Activated T-cell treated with anti-CD3 and anti-CD28 coated beads for 4 hours (primary cell): ENCODE data around the gene ZNF521.

Source experiments
- DNase-seq: peaks from one replicate; pipeline ENCODE4 v3.0.0-alpha.2; 2020

ZNF521 gene

GRCh38 chr18:25335062-25335461, 16.9 kb downstream of the ZNF521 start:
- DNase-seq = no peak

DNA sequence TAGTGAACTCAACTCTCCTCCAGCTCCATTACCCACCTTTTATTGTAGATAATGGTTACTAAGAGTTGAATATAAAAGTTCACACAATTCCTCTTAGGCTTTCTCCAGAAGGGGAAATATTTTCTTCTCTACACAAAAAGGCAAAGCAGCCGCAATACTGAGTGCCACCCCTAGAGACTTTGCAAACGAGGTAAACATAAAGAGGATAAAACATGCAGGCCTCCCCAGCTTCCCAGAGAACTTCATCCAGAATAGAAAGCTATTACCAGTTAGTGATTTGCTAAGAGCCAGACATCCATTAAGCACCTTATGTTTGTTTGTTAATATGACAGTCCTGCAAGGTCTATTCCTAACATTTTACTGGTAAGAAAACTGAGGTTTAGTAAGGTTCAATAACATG, 17.4 kb downstream of the ZNF521 start:
- no peak for DNase-seq

GRCh38 chr18:25332002-25332401, 20.0 kb downstream of the ZNF521 start:
- DNase-seq = no peak

DNA sequence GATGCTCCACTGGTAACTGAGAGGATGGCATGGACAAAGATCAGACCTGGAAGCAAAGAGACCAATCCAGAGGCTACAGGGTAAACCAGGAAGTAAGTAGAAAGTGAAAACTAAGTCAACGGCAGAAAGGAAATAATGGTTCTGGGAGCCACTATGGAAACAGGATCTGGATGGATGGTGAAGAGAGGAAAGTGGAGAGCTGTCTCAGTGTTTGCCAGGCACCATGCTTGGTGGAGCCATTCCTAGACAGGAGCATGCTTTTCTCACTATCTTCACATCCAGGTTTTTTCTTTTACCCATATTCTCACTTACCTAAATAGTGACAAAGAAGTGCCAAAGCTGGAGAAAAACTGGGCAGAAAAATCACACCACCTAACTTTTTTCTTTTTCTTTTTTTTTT, 22.2 kb downstream of the ZNF521 start:
- DNase-seq = no peak

DNA sequence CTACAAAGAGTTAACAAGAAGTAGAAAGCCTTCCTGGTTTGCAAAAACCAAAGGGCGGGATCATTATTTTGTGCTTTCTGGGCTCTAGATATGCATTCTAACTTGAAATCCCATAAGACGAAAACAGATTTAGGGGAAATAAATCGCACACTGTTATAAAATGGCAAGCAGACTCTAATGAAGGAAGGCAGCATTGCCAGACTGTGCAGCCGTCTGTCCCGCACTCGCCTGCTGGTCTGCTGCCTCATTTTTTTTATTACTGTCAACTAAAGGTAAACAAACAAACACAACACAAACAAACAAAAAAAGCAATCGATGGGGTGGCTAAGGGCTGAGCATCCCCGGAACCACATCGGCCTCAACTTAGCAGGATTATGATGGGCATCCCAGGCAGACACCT, 24.4 kb downstream of the ZNF521 start:
- DNase-seq = no peak

DNA sequence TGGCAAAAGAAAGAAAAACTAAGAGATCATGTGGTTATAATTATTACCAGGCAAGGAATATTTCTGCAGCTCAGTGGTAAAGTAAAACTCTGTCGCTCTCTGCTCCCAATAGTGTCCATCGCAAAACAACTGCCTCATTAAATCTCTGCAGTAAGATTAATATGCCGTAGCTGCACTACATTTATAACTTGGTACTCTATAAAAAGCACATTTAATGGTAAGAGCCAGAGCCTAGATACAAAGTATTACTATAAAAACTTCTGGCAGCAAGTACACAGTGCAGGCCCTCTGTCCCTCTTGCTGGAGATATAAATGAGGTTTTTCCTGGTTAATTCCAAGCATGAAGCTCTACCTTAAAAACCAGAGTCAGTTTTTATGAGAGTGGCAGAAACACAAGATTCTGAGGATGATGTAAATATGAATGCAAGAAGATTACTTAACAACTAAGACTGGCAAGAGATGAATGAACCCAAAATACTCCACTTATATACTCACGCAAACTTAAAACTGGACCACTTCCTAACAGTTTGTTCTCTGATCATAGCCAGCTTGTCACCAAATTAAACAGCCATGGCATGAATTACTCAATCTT, 25.5 kb downstream of the ZNF521 start:
- no peak for DNase-seq

DNA sequence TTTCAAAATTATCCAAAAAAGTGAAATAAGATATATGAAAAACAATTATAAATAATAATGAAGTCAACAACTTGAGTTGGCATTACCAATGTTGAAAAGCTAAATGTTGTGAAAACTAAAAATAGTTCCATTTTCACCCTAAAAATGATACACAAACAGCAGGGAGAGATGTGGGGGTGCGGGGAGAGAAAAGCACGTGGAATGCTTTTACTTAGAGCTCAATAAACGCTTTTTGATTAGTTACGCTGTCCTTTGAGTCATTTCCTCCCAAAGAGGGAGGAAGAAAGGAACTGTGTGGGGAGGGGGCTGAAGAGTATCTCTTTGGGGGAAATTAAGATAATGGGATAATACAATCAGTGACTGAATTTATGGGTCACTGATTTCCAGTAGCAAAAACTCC, 29.2 kb downstream of the ZNF521 start:
- DNase-seq = no peak

DNA sequence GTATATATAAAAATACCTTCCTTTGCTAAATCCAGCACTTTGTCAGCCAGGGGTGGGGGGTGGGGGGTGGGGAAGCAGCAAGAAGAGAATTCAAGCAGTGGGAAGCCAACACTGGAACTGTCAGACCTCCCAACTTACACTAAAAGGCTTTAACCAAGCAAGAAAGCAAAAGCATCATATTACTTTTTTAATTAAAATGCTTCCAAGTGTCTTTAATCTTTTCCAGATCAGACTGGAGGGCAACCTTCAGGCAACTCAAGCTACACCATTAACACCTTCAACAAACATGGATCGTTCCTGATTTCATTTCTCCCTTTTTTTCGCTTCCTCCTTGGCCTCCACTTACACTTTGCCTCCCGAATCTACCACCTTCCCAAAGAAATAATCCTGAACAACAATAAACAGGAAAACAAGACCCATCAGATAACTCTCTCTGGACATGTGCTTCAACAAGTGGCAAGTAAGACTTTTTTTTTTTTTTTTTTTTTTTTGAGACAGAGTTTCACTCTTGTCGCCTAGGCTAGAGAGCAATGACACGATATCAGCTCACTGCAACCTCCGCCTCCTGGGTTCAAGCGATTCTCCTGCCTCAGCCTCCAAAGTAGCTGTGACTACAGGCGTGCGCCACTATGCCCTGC, 35.5 kb downstream of the ZNF521 start:
- DNase-seq = no peak

GRCh38 chr18:25314838-25315190, 37.2 kb downstream of the ZNF521 start:
- DNase-seq = no peak

GRCh38 chr18:25314151-25314837, 37.7 kb downstream of the ZNF521 start:
- DNase-seq = no peak

DNA sequence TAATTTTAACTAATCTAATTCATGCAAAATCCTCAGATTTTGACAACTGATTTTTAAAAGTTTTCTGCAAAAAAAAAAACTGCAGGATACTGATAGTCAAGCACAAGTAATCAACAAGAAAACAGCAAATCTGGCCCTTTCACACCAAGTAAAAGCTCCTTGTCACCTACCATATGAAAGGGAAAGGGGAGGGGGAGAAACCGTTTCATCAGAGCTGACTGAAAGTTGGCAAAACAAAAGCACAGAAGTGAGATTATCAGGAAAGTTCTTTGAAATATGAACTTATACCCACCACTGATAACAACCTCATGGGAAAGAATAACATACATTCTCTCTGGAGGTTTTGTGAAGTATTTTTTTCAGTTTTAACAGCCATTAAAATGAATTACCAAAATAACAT, 38.7 kb downstream of the ZNF521 start:
- DNase-seq = no peak

- DNase-seq = no peak
Observed at GRCh38 chr18:25310045-25310444, 41.9 kb downstream of the ZNF521 start.

- no peak for DNase-seq
Observed at GRCh38 chr18:25308381-25308780, 43.6 kb downstream of the ZNF521 start.

- DNase-seq = no peak
Observed at GRCh38 chr18:25307192-25307591, 44.8 kb downstream of the ZNF521 start.

GRCh38 chr18:25306671-25307070, 45.3 kb downstream of the ZNF521 start:
- no peak for DNase-seq

GRCh38 chr18:25305584-25305983, 46.4 kb downstream of the ZNF521 start:
- no peak for DNase-seq

- no peak for DNase-seq
Observed at GRCh38 chr18:25300492-25300891, 51.5 kb downstream of the ZNF521 start.

DNA sequence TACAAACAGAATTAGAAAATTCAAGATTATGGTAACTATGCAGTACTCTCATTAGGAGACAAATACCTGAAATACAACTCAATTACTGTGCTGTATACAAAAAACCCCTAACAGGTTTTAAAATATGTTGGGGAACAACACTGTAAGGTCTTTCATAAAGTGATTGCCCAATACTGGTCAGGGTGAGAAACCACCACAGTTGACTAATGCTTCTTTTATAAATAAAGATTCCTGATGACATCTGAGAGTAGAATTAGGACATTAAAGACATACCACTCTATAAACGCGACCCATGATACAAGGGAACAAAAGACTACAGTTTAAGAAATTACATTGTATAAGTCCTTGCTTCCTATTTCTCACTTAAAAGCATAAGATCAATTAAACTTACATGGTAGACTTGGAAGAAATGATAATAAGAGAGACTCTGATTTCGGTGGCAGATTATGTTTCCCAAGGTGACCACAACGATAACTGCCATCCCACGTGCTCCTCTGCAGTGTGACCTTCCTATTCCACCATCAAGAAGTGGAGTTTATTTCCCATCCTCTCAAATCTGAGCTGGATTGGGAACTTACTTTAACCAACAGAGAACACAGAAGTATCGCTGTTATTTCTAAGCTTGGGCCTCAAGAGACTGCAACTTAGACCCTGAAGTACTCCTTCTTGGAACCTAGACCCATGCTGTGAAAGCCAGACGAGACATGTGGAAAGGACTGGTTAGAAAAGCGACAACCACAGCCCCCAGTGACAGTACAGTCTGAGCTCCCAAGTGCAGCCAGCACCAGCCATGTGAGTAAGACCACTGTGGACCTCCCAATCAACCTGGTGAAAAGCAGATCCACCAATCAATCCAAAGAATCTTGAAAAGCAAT, 52.3 kb downstream of the ZNF521 start:
- no peak for DNase-seq

DNA sequence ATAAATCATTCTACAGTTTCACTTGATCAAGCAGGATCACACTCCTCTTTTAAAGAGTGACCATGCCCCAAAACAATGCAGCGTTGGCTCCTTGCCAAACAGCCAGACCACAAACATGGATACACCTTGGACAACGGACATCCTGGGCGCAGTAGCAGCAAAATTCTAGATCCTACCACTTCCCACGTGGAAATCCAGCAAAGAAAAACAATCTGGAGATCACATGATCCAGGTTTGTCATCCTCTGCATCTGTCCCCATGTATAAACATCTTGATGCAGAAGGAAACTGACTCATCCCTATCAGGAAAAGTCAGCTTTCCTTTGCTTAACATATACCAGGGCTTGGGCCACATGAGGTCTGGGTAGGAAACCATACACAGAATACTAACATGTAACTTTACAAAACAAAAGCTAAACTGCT, 53.1 kb downstream of the ZNF521 start:
- DNase-seq = no peak

- DNase-seq = no peak
Observed at GRCh38 chr18:25295624-25296138, 56.3 kb downstream of the ZNF521 start.

DNA sequence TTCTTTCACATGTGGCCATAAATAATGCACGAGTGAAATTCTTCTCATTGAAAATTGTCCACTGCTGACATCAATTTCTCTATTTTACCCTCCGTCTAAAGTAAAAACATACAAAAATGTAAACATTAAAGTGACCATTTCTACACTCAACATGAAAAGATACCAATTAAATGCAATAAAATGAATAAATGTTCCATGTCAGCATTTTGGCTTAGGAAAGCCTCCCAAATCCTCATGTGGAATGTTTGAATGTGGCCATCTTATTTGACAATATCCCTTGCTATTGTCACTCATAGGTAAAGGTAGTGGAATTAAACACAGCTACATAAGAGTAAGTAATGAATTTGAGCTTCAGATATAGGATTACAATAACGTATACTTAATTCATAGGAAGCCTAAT, 60.8 kb downstream of the ZNF521 start:
- DNase-seq = no peak

DNA sequence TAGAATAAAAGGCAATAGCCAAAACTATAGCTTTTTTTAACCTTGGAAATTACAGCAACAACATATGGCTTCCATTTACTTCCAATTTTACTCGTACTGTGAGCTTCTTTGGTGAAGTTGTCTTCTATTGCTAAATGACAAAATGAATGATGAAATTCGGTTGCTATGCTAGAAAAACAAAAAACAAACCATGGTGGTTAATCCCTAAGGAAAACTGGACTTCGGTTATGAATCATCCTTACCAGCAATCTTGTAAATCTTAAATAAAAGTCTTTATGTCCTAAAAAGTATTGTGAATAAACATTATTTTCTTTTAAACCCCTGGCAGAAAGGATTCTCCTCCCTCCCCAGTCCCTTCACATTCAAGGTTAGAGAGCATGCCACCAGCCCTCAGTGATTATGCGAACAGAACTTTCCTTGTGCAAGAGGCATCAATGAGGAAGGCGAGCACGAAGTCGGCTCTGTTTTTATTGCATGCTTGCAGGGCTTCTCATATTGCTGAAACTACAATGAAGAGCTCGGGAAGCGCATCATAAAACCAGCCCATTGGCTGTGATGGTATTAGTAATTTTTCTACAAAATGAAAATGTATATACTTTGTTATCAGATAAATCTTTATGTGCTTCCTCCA, 62.9 kb downstream of the ZNF521 start:
- no peak for DNase-seq
